ENCODE data around the gene ZNF48. TPM values are rescaled to one million over a fixed set of nuclear protein-coding genes. Genes with fewer than 3 reads are reported as not detected.
A peak's percentile ranks its signal among the peaks of the same experiment; 100 is the strongest.
"Not testable (repeated sequence)": the region's sequence is repeated elsewhere in the genome, so short reads cannot be mapped to it uniquely, and the experiment has no call there.

ZNF48 gene
- polyA plus RNA-seq, 3 donors: 15.0 to 16.5 (median 15.9) TPM

DNA sequence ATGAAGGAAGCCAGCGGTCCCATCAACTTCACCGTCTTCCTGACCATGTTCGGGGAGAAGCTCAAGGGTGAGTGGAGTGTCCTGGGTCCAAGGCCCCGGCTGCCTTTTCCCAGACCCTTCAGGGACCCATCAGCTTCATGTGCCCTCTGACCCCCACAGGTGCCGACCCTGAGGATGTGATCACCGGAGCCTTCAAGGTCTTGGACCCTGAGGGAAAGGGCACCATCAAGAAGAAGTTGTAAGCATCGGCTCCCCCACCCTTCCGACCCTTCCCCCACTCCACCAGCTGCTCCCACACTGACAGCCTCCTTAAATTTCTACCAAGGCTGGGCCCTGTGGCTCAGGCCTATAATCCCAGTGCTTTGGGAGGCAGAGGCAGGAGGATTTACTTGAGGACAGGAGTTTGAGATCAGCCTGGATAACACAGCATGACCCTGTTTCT is 18.7 kb upstream of the ZNF48 start:
- DNase-seq: no peak

DNA sequence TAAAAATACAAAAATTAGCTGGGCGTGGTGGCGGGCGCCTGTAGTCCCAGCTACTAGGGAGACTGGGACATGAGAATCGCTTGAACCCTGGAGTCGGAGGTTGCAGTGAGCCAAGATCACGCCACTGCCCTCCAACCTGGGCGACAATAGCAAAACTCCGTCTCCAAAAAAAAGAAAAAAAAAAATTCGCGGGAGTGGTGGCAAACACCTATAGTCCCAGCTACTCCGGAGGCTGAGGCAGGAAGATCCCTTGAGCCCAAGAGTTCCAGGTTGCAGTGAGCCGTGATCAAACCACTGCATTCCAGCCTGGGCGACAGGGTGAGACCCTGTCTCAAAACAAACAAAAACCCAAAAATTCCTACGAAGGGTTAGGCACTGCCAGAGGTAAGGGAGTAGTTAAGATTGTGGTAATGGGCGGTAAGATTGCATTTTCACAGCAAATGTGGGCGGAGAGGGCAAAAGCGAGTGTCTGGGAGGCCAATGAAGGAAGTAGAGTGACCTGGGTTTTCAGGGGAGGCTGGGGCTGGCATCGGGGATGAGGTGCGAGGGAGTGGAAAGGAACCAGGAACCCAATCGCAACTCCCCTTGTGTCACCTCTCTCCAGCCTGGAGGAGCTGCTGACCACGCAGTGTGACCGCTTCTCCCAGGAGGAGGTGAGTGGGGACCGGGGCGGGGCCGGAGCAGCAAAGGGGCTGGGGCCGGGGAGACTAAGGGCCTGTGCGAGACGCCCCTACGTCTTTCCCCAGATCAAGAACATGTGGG is 18.0 kb upstream of the ZNF48 start:
- DNase-seq: no peak

DNA sequence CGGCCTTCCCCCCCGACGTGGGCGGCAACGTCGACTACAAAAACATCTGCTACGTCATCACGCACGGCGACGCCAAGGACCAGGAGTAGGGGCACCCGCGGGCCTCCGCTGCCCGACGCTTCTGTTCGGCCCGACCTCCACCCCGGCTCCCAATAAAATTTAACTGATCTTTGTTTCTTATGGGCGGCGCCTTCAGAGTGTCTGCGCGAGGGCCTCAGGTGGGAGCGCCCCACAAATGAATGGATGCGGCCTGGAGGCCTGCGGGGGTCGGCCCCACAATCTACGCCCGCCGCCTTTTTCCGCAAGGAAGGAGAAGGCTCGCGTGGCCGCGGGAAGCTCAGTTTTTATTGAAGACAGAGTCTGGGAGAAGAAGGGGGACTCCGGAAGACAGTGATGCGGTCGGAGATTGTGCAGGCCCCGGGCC is 17.4 kb upstream of the ZNF48 start:
- peak; percentile 91 for DNase-seq

DNA sequence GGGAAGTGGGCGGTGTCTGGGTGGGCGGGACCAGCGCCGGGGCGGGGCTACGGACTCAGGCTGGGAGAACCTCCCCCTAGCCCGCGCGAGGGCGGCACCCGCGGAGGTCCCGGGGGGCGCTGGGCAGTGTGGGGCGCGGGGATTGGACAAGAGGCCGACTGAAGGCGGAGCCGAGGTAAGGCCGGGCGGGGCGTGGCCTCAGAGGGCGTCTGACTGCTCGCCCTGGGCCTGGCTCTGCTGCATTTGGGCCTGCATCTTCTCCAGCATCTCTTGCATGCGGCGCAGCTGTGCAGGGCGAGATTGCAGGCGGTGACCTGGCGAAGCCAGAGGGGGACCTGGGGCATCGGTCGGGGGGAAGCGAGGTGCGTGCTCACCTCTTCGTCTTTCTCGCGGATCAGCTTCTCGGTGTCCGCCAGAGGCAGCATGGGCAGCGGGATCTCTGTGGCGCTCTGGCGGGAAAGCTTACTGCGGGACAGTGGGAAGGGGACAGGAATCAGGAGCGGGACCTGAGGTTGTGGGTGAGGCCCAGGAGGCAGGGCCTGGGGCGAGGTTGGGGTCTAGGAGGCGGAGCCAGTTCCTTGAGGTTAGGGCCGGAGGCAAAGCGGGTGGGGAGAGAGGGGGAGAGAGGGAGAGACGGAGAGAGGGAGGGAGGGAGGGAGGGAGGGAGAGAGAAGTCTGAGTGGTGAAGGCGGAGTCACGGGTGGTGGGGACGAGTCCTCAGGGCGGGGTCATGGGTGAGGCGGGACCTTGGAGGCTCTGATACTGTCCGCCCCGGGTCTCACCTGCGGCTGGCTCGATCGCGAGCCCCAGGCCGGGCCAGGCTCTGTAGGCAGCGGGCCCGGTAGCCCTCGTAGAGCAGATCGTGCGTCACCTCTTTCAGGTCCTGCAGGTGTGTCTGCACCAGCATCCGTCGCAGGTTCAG is 16.7 kb upstream of the ZNF48 start:
- peak; percentile 98 for DNase-seq

DNA sequence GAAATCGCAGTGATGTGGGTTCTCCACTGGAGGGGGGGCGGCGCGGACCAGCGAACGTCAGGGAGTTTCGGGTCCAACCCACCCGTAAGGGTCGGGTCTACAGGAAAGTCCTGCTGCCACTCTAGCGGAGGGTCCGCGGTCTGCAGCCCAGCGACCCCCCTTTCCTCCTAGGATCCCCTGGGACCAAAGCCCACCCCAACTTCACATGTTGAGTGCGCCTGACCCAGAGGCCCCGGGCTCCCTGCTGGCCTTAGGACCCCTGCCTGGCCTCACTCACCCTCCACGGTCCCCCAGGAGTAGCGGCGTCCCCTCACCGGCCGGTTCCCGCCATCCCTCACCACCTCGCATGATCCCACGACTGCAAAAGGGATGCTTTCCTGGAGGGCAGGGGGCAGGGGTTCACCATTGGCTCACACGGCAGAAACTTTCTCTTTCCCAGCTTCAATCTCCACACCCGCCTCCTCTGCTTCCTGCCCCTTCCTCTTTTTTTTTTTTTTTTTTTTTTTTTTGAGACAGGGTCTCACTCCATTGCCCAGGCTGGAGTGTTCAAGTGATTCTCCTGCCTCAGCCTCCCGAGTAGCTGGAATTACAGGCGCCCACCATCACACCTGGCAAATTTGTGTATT is 15.9 kb upstream of the ZNF48 start:
- DNase-seq: no peak

DNA sequence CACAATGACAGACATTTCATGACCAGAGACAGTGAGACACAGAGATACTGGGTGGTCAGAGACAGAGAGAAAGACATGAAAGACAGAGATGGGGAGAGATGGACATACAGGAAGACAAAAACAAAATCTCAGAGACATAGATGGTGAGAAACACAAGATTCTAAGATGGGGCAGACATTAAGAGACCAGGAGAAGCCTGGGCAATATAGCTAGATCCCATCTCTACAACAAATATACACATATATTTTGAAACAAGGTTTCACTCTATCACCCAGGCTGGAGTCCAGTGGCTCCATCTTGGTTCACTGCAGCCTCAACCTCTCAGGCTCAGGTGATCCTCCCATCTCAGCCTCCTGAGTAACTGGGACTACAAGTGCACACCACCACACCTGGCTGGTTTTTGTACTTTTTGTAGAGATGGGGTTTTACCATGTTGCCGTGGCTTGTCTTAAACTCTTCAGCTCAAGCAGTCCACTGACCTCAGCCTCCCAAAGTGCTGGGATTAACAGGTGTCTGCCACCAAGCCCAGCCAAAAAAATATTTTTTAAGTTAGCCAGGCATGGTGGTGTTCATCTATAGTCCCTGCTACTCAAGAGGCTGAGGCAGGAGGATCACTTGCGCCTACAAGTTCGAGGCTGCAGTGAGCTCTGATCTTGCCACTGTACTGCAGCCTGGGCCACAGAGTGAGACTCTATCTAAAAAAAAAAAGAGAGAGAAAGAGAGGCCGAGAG is 15.0 kb upstream of the ZNF48 start:
- no peak for DNase-seq

DNA sequence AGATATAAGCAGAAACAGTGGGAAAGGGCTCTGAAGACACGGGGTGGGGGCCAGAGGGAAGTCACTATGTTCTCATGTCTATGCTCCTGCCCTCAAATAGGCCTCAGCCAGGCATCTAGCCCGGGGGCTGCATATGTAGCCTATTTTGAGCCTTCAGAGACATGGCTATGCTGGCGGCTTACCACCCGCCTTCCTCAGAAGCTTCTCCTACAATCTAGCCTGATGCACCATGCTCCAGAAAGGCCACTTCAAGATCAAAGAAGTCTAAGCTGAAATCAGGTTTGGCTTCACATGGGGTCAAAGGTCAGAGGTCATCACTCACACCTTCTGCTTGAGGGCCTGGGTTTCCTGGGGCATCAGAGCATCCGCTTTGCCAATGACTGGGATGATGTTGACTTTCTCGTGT is 14.4 kb upstream of the ZNF48 start:
- DNase-seq: no peak

DNA sequence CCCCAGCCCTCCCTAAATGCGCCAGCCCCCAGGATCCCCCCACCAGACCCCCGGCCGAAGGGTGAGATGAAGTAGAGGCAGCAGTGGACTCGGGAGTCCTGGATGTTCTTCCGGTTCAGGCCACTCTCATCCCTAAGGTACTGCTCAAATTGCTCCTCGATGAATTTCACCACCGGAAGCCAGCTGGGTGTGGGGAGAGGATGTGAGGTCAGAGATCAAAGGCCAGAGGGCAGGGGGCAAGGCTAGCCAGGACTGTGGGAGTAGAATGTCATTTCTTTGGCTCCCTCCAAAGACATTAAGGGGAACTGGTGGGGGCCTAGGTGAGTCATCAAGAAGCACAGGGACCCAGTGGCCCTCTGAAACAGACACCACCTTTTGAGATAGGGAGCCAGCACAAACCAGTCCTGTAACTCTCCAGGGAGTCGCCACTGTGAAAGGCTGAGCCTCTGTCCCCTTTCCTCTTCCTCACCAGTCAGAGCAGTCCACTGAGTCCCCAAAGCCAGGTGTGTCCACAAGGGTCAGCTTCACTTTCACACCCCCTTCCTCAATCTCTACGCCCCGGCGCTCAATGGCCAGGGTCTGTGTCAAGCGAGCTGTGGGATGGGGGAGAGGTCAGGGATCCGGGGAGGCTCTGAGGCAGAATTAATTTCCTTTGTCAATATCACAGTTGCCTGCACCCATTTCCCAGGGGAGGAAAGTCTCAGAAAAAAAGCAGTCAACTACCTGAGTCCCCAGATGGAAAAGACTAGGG is 13.8 kb upstream of the ZNF48 start:
- DNase-seq: no peak

DNA sequence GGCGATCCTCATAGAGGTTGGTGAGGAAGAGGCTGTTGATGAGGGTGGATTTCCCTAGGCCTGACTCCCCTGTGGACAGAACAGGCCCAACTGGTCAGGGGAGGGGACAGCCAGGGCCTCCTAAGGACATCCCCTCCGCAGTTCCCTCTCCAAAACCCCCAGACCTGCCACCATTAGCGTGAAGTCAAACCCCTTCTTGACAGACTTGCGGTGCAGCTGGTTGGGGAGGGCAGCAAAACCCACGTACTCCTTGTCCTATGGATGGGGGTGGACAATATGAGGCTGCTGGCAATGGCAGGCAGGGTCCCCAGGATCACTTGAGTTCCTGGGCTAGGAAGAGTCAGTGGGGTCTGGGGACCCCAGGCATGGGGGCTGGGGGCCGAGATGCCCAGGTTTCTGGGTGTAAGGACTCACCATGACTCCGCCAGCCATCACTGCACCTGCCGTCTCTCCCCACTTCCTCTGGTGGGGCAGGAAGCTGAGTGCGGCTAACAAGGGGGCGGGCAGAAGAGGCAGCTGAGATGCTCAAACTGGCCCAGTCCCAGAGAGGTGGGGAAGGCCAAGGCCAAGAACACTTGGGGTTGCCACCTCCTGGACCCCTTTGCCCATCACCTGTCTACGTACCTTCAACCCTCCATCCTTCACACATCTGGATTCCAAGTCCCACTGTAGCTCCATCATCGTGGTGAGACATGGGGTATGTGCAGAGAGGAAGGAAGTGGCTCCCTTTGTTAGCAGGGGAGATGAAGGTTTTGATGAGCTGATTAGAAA is 12.9 kb upstream of the ZNF48 start, which contains the start of gene SEPTIN1:
TSS of gene SEPTIN1 (minus strand) at position 451 of the 771 bp plus-strand sequence. CDS start at position 432, 19 bp downstream.
- DNase-seq: no peak

DNA sequence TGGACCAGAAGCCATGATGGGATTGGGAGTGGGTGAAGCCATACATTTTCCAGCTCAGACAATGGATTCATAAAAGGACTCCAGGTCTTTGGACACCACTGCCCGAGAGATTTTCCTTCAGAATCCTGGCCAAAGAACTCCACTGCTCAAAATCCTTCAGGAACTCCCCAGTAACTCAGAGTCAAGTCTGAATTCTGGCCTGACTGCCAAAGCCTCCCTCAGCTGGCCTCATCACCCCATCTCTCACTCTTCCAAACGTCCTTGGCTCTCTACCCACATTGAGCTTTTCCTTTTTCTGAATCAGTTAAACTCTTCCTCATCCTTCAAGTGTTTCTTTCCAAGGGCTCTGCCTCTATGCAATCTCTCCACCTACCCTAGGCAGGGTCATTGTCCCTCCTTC is 11.7 kb upstream of the ZNF48 start:
- no peak for DNase-seq

DNA sequence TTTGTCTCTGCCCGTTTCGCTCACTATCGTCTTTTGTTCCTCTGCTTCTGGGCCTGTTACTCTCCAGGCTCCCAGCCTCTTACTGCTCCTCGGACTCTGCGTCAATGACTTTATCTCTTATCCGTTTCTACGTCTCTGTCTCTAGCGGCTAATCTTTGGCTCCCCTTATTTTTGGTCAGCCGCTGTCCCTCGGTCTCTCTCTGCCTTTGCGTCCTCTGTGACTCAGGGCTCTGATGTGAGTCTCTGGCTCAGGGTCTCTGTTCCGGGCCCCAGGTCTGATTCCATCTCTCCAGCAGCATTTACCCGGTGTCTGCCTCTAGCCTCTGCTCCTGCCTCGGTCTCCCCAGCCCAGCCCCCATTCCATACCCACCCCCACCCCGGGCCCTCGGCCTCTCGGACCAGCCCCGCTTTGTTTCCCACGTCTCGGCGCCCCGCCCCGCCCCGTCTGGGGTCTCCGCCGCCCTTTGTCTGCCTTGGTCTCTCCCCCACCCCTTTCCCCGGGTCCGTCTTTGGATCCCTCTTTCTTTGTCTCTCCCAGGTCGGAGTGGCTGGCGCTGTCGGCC is 547 bp upstream of the ZNF48 start:
- no peak for DNase-seq

DNA sequence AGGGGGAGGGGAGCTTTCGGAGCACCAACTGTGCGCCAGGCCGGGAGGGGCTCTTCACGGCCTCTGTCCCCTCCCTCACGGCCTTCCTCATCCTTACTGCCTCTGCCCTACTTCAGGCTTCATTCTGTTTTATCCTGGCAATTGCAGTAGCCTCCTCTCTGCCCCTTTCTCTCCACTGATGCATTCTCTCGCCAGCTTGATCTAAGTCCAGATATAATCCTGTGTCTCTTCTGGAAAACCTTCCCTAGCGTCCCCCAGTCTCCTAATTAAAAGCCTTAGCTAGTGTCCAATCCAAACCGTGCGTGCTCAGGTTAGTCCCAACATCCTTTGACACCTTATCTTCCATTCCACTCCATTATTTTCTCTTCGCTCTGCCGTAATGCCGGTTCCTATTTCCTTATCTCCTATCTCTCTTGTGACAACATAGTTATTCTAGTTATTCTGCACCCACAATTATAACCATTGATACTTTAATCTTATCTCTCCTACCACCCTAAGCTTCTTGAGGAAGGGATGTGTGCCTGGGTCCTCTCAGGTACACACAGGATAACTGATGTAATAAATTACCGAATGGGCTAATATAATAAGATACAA is 869 bp downstream of the ZNF48 start:
- DNase-seq: no peak

DNA sequence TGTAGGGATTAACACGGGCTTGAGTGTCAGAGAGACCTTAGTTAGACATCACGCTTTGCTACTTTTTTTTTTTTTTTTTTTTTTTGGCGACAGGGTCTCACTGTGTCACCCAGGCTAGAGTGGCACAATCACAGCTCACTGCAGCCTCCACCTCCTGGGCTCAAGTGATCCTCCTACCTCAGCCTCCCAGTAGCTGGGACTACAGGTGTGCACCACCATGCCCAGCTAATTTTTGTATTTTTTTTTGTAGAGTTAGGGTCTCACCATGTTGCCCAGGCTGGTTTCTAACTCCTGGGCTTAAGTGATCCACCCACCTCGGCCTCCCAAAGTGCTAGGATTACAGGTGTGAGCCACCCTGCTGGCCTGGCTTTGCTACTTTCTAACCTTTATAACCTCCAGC is 1.4 kb downstream of the ZNF48 start:
- DNase-seq: not testable (repeated sequence)

DNA sequence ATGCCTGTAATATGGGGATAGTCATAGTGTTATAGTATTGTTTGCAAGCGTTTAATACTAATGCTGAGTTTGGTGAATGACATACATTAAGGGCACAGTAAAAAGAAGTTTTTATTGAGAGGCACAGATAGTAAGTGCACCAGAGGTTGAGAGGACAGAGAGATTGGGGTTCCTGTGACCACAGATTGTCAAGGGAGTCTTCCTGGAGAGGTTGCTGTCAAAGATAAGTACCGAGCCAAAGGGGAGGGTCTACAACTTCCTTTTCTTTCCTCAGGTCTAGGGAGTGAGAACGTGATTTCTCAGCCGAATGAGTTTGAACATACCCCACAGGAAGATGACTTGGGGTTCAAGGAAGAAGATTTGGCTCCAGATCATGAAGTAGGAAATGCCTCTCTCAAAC is 1.8 kb downstream of the ZNF48 start:
- no peak for DNase-seq

DNA sequence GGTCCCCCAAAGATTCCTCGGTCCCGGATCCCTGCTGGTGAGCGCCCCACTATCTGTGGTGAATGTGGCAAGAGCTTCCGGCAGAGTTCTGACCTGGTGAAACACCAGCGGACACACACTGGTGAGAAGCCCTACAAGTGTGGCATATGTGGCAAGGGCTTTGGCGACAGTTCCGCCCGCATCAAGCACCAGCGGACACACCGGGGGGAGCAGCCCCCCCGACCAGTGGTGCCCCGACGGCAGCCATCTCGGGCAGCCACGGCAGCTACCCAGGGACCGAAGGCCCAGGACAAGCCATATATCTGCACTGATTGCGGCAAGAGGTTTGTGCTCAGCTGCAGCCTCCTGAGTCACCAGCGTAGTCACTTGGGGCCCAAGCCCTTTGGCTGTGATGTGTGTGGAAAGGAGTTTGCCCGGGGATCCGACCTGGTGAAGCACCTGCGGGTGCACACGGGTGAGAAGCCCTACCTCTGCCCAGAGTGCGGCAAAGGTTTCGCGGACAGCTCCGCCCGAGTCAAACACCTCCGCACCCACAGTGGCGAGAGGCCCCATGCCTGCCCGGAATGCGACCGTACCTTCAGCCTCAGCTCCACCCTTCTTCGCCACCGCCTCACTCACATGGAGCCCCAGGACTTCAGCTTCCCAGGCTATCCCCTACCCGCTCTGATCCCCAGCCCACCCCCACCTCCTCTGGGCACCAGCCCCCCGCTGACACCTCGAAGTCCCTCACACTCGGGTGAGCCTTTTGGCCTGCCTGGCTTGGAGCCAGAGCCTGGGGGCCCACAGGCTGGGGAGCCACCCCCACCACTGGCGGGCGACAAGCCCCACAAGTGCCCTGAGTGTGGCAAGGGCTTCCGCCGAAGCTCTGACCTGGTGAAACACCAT is 2.8 kb downstream of the ZNF48 start:
- DNase-seq: no peak

DNA sequence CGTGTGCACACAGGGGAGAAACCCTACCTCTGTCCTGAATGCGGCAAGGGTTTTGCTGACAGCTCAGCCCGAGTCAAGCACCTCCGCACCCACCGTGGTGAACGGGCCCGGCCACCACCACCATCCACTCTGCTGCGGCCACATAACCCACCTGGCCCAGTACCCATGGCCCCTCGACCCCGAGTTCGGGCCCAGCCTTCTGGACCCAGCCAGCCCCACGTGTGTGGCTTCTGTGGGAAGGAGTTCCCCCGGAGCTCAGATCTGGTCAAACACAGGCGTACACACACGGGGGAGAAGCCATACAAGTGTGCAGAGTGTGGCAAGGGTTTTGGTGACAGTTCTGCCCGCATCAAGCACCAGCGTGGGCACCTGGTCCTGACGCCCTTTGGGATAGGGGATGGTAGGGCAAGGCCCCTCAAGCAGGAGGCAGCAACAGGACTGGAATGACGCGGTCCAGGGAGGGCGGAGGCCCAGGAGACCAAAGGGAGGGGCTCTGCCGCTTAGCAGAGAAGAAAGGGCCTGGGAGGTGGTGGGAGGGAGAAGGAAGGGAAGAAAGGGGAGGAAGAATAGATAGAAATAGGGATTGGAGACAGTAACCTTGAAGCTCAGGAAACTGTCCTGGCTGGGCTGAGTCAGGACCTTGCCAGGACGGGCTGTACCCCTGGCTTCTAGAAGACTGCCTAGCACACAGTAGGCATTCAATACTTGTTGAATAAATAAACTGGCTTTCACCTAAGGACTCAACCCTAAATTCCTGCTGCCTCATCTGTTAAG is 3.6 kb downstream of the ZNF48 start:
- DNase-seq: no peak

DNA sequence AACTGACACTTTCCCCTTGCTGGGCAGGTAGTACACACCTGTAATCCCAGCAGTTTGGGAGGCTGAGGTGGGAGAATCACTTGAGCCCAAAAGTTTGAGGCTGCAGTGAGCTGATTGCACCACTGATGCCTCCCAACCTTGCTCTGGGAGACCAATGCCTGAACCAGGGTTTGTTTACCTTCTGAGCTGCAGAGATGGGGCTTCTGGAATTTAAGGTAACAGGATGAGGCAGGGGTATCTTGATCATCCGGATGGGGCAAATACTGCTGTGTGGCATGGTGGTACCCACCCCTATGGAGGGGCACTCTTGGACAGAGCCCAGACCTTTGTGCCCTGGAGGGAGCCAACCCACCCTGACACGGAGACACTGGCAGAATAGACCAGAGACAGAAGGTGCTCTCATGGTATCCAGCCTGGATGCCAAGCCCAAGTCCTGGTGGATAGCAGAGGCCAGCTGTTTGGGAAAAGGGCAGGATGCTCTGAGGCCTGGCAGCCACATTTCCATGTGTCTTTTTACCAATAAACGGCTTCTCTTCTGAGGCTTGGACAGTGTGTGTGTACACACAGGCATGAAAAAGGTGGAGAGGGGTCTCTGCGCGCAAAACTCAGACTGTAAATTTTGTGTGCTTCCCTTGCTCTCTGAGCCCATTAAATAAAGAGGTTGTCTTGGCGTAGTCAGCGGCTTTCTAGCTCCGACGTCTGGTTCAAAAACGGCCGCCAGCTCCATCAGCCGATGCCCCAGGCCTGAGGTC is 4.4 kb downstream of the ZNF48 start:
- DNase-seq: no peak

Data from renal pelvis (tissue), 4 donors.